Smooth muscle cell of bladder (primary cell): ENCODE measurements around the gene OR2A7. TPM values are rescaled to one million over a fixed set of nuclear protein-coding genes. Genes with fewer than 3 reads are reported as not detected.

Source experiments
- total RNA-seq: library from RNA; depleted of rRNA; stranded (reverse); fragments of >200 nt; gene quantifications from 2 replicates; pipeline ENCODE4 v1.2.3, GENCODE V29; 2014

Gene OR2A7, protein sequence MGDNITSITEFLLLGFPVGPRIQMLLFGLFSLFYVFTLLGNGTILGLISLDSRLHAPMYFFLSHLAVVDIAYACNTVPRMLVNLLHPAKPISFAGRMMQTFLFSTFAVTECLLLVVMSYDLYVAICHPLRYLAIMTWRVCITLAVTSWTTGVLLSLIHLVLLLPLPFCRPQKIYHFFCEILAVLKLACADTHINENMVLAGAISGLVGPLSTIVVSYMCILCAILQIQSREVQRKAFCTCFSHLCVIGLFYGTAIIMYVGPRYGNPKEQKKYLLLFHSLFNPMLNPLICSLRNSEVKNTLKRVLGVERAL
- 0.09 and 0.14 TPM in 2 replicates for total RNA-seq

GRCh38 chr7:144264692-144265091 is at the start of gene OR2A7:
Gene OR2A7 (minus strand): TSS chr7:144264792. CDS start chr7:144259628, 5,164 bp downstream.

DNA sequence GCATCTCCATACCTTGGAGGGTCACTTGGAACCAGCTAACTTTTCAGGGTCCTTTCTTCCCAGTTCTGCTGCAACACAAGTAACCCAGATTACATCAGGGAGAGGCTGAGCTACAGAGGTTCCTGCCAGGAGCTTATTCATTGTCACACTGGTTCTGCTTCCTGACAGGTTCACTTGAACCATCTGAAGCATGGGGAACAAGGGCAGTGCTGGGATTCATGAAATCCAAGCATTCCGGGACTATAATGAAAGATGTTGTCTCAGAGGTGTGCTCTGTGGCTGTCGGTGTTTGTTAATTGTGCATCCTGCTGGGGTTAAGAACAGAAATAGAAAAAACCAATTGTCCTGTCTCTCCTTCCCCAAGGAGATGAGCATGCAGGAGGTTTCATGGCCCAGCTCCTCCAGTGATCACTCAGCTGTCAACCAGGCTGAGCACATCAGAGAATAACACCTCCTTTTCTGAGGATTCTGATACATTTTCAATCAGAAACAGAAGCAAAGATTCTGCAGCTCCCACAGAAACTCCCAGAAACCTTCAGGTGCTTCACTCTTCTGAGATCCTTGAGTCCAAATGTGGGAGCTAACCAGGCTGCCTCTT is 47.4 kb upstream of the OR2A7 start, which contains the start of gene OR2A1:
TSS of gene OR2A1 (plus strand) at position 548 of the 598 bp plus-strand sequence. CDS start 5,706 bp downstream, outside the sequence.

DNA sequence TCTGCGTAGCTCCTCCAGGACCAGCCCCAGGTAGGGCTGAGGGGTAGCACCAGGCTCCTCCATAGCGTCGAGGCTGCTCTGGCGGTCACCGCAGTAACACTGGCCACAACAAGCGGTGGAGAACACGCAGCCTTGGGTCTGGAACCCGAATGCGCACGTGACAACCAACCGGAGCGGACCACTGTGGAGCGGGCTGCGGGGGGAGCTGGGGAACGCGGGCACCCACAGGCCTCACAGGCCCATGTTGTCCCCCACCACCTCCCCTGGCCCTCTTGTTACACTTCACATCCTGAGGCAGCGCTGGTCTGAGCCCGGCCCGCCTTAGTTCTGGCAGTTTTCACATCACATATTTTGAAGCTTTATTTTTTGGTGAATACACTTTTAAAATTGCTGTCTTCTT is 4.6 kb upstream of the OR2A7 start, which contains the start of gene CTAGE8:
TSS of gene CTAGE8 (minus strand) at position 101 of the 400 bp plus-strand sequence. CDS start at position 63, 38 bp downstream.

GRCh38 chr7:144239365-144239764 is 25.2 kb downstream of the OR2A7 start, which contains the start of gene OR2A42:
Gene OR2A42 (minus strand): TSS chr7:144239605. CDS start chr7:144232843, 6,762 bp downstream.

Other genes starting within 250 kb of the OR2A7 start
- gene OR2A5, start 215.8 kb downstream of the OR2A7 start, total RNA-seq: not detected in 2 replicates
- not detected in 2 replicates for gene OR2A25, start 195.0 kb downstream of the OR2A7 start, total RNA-seq
- not detected in 2 replicates for gene OR2A12, start 178.5 kb downstream of the OR2A7 start, total RNA-seq
- not detected in 2 replicates for gene OR2A2, start 155.2 kb downstream of the OR2A7 start, total RNA-seq
- gene OR2A14, start 141.6 kb downstream of the OR2A7 start, total RNA-seq: not detected in 2 replicates
- 0.14 and 0.28 TPM in 2 replicates for gene CTAGE4, start 81.3 kb downstream of the OR2A7 start, total RNA-seq
- gene ARHGEF35, start 69.0 kb downstream of the OR2A7 start, total RNA-seq: 0.55 and 1.3 TPM in 2 replicates
- under 0.01 TPM in 1 of 2 replicates, not detected in the other for gene OR2A42, start 25.2 kb downstream of the OR2A7 start, total RNA-seq
- 0.28 TPM in 1 of 2 replicates, not detected in the other for gene CTAGE8, start 4.5 kb upstream of the OR2A7 start, total RNA-seq
- not detected in 2 replicates for gene OR2A1, start 47.6 kb upstream of the OR2A7 start, total RNA-seq
- gene ARHGEF5, start 90.6 kb upstream of the OR2A7 start, total RNA-seq: 0.71 and 0.92 TPM in 2 replicates
- gene NOBOX, start 138.9 kb upstream of the OR2A7 start, total RNA-seq: not detected in 2 replicates